Measurements from ENCODE around the gene KCNH5. TPM values are rescaled to one million over a fixed set of nuclear protein-coding genes. Genes with fewer than 3 reads are reported as not detected.
A peak's percentile ranks its signal among the peaks of the same experiment; 100 is the strongest.

KCNH5 gene, protein sequence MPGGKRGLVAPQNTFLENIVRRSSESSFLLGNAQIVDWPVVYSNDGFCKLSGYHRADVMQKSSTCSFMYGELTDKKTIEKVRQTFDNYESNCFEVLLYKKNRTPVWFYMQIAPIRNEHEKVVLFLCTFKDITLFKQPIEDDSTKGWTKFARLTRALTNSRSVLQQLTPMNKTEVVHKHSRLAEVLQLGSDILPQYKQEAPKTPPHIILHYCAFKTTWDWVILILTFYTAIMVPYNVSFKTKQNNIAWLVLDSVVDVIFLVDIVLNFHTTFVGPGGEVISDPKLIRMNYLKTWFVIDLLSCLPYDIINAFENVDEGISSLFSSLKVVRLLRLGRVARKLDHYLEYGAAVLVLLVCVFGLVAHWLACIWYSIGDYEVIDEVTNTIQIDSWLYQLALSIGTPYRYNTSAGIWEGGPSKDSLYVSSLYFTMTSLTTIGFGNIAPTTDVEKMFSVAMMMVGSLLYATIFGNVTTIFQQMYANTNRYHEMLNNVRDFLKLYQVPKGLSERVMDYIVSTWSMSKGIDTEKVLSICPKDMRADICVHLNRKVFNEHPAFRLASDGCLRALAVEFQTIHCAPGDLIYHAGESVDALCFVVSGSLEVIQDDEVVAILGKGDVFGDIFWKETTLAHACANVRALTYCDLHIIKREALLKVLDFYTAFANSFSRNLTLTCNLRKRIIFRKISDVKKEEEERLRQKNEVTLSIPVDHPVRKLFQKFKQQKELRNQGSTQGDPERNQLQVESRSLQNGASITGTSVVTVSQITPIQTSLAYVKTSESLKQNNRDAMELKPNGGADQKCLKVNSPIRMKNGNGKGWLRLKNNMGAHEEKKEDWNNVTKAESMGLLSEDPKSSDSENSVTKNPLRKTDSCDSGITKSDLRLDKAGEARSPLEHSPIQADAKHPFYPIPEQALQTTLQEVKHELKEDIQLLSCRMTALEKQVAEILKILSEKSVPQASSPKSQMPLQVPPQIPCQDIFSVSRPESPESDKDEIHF
- polyA plus RNA-seq (2013, experiment 1 of 2) = 0.39 TPM
- polyA plus RNA-seq (2013, experiment 2 of 2) = 0.38 TPM

DNA sequence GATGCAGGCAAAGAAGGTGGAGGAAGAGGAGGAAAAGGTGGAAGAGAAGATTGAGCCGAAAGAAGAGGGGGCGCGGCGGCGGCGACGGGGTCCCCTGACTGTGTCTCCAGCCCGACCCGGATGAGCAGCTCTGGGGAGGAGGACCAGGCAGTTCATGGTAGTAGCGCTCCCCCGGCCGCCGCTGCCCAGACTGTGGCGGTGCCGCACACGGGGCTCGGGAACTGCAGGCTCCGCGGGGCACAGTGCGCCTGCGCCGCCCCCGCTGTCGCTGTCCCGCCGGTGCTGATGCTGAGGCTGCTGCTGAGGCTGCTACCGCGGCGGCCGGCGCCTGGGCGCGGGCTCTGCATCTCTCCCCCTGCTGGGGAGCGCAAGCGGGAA is at the start of gene KCNH5:
KCNH5 (minus strand) TSS at position 225 of the 378 bp plus-strand sequence. CDS start 272 bp downstream, outside the sequence.
- H3K4ac ChIP-seq (ENCODE audit: low read depth, low read length) = no peak within 1 kb of the TSS
- peak within 1 kb of the TSS; percentile 69 for H3K9ac ChIP-seq (ENCODE audit: low read length)
- peak within 1 kb of the TSS; percentile 79 for H3K56ac ChIP-seq (ENCODE audit: low read length)
- H3K79me1 ChIP-seq (ENCODE audit: low read length) = no peaks in the 10 kb centered on the region
- H2BK120ac ChIP-seq (ENCODE audit: low read depth, low read length) = no peak within 1 kb of the TSS
- peak within 1 kb of the TSS; percentile 65 for H3K4me3 ChIP-seq (ENCODE audit: low read length)
- peak; percentile 85 for DNase-seq
- no peak within 1 kb of the TSS for H3K27ac ChIP-seq (ENCODE audit: low read depth, low read length)
- H2BK15ac ChIP-seq (replicated peaks; ENCODE audit: low read depth) = no peak within 1 kb of the TSS
- H2AK5ac ChIP-seq (ENCODE audit: low read length) = no peak within 1 kb of the TSS
- no CpG with 5 or more reads among the region's 35 CpGs for WGBS (ENCODE audit: extremely low coverage, insufficient coverage, low lambda C conversion rate)
- no peaks in the 10 kb centered on the region for H3K79me2 ChIP-seq (ENCODE audit: control insufficient read depth, insufficient read depth, low read length)
- H3K4me2 ChIP-seq (ENCODE audit: low read length) = peak within 1 kb of the TSS; percentile 70
- no peak within 1 kb of the TSS for H3K23ac ChIP-seq (ENCODE audit: low read length)
- peaks cover 3% of the 10 kb centered on the region for H3K27me3 ChIP-seq (ENCODE audit: insufficient read depth, low read length, poor library complexity)
- H4K8ac ChIP-seq (ENCODE audit: low read depth, low read length) = no peak within 1 kb of the TSS
- peaks cover 4% of the 10 kb centered on the region for H3K4me1 ChIP-seq (ENCODE audit: control insufficient read depth, low read depth, low read length)
- no peak within 1 kb of the TSS for H3K18ac ChIP-seq (ENCODE audit: low read length)
- no peak within 1 kb of the TSS for H2BK5ac ChIP-seq (ENCODE audit: low read length)
- no peak within 1 kb of the TSS for H4K5ac ChIP-seq (ENCODE audit: low read length)
- no peaks in the 10 kb centered on the region for H3K36me3 ChIP-seq (ENCODE audit: control insufficient read depth, insufficient read depth, low read length)

DNA sequence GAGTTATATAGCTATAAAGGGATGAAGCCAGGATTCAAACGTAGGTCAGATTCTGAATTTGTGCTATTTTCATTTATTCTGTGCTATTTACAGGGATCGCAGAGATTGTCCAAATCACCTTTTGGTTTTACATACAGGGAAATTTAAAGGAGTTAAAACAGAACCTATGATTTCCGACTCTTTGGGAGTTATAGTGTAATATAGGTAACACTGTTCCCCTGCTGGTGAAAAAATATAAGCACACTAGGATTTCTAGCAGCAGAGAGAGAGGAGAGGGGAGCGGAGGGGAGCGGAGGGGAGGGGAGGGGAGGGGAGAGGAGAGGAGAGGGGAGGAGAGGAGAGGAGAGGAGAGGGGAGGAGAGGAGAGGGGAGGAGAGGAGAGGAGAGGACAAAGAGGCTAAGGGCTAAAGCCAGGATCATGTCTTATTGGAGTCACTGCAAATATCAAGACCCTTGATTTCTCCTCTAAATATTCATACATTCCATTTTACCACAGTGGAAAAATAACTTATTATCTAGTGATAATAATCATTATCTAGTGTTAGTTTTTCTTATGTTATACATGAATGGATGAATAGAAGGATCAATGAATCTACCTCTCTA is 46.2 kb upstream of the KCNH5 start:
- DNase-seq = peak; percentile 34
- no peaks in the 10 kb centered on the region for H3K27me3 ChIP-seq (ENCODE audit: insufficient read depth, low read length, poor library complexity)
- no peak overlapping the region for H3K56ac ChIP-seq (ENCODE audit: low read length)
- H3K36me3 ChIP-seq (ENCODE audit: control insufficient read depth, insufficient read depth, low read length) = no peaks in the 10 kb centered on the region
- WGBS (ENCODE audit: extremely low coverage, insufficient coverage, low lambda C conversion rate) = no CpG with 5 or more reads among the region's 5 CpGs
- H4K8ac ChIP-seq (ENCODE audit: low read depth, low read length) = no peak overlapping the region
- H3K4me3 ChIP-seq (ENCODE audit: low read length) = no peak overlapping the region
- H2BK15ac ChIP-seq (replicated peaks; ENCODE audit: low read depth) = no peak overlapping the region
- H2AK5ac ChIP-seq (ENCODE audit: low read length) = no peak overlapping the region
- H3K4me2 ChIP-seq (ENCODE audit: low read length) = no peak overlapping the region
- no peak overlapping the region for H3K9ac ChIP-seq (ENCODE audit: low read length)
- H3K79me1 ChIP-seq (ENCODE audit: low read length) = no peaks in the 10 kb centered on the region
- H2BK120ac ChIP-seq (ENCODE audit: low read depth, low read length) = no peak overlapping the region
- no peaks in the 10 kb centered on the region for H3K79me2 ChIP-seq (ENCODE audit: control insufficient read depth, insufficient read depth, low read length)
- no peak overlapping the region for H3K18ac ChIP-seq (ENCODE audit: low read length)
- H3K23ac ChIP-seq (ENCODE audit: low read length) = no peak overlapping the region
- no peak overlapping the region for H2BK5ac ChIP-seq (ENCODE audit: low read length)
- H3K4me1 ChIP-seq (ENCODE audit: control insufficient read depth, low read depth, low read length) = no peaks in the 10 kb centered on the region
- H4K5ac ChIP-seq (ENCODE audit: low read length) = no peak overlapping the region
- H3K4ac ChIP-seq (ENCODE audit: low read depth, low read length) = no peak overlapping the region
- H3K27ac ChIP-seq (ENCODE audit: low read depth, low read length) = no peak overlapping the region

DNA sequence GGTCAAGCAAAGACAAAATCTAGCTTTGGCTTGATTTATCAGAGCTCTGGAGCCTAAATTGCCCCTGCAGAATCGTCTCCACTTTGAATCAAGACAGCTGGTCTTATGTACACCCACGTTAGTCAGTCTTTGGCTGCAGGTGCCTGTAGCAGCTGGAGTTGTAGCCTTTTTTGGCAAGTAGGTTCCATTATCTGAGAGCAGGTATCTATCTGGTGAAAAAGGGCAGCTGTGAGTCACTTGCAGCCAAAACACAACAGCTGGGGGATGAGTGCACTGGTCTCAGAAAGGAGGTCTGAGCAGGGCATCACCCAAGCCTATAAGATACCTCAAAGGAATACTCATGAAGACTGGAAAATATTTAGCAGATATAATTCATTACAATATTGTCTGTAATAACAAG is 43.6 kb upstream of the KCNH5 start:
- Histone ChIP-seq H3K79me1 (ENCODE audit: low read length) (no peaks in the 10 kb centered on the region), H3K23ac (ENCODE audit: low read length) (no peak overlapping the region), H2BK15ac (replicated peaks; ENCODE audit: low read depth) (no peak overlapping the region), H3K4ac (ENCODE audit: low read depth, low read length) (no peak overlapping the region), H2BK5ac (ENCODE audit: low read length) (no peak overlapping the region), H3K27ac (ENCODE audit: low read depth, low read length) (no peak overlapping the region), H3K18ac (ENCODE audit: low read length) (no peak overlapping the region), H4K8ac (ENCODE audit: low read depth, low read length) (no peak overlapping the region), H2BK120ac (ENCODE audit: low read depth, low read length) (no peak overlapping the region), H2AK5ac (ENCODE audit: low read length) (no peak overlapping the region), H3K4me1 (ENCODE audit: control insufficient read depth, low read depth, low read length) (no peaks in the 10 kb centered on the region), H3K36me3 (ENCODE audit: control insufficient read depth, insufficient read depth, low read length) (no peaks in the 10 kb centered on the region), H3K79me2 (ENCODE audit: control insufficient read depth, insufficient read depth, low read length) (no peaks in the 10 kb centered on the region), H4K5ac (ENCODE audit: low read length) (no peak overlapping the region), H3K56ac (ENCODE audit: low read length) (no peak overlapping the region), H3K4me2 (ENCODE audit: low read length) (no peak overlapping the region), H3K4me3 (ENCODE audit: low read length) (no peak overlapping the region), H3K9ac (ENCODE audit: low read length) (no peak overlapping the region), H3K27me3 (ENCODE audit: insufficient read depth, low read length, poor library complexity) (no peaks in the 10 kb centered on the region)
- no CpG with 5 or more reads among the region's 2 CpGs for WGBS (ENCODE audit: extremely low coverage, insufficient coverage, low lambda C conversion rate)
- DNase-seq = no peak

DNA sequence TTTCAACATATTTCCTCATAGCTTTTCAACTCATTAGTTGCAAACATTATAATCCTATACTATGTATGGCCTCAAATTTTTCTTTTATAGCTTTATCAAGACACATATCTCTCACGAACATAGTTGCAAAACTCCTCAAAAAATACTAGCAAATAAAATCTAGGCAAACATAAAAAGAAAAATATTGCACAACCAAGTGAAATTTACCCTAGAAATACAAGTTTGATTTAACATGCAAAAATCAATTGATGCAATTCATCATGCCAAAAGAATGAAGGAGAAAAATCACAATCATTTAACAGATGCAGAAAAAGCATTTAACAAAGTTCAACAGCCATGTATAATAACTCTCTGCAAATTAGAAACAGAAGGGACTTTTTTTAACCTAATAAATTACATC is 33.3 kb upstream of the KCNH5 start:
- no peaks in the 10 kb centered on the region for H3K36me3 ChIP-seq (ENCODE audit: control insufficient read depth, insufficient read depth, low read length)
- no peak overlapping the region for H3K18ac ChIP-seq (ENCODE audit: low read length)
- H3K27ac ChIP-seq (ENCODE audit: low read depth, low read length) = no peak overlapping the region
- no peak overlapping the region for H3K56ac ChIP-seq (ENCODE audit: low read length)
- H3K79me1 ChIP-seq (ENCODE audit: low read length) = no peaks in the 10 kb centered on the region
- no peak overlapping the region for H3K4ac ChIP-seq (ENCODE audit: low read depth, low read length)
- H3K23ac ChIP-seq (ENCODE audit: low read length) = no peak overlapping the region
- no CpG with 5 or more reads among the region's 1 CpG for WGBS (ENCODE audit: extremely low coverage, insufficient coverage, low lambda C conversion rate)
- DNase-seq = no peak
- no peaks in the 10 kb centered on the region for H3K27me3 ChIP-seq (ENCODE audit: insufficient read depth, low read length, poor library complexity)
- no peak overlapping the region for H2BK5ac ChIP-seq (ENCODE audit: low read length)
- no peak overlapping the region for H4K8ac ChIP-seq (ENCODE audit: low read depth, low read length)
- no peak overlapping the region for H3K9ac ChIP-seq (ENCODE audit: low read length)
- no peak overlapping the region for H4K5ac ChIP-seq (ENCODE audit: low read length)
- no peak overlapping the region for H3K4me3 ChIP-seq (ENCODE audit: low read length)
- no peaks in the 10 kb centered on the region for H3K4me1 ChIP-seq (ENCODE audit: control insufficient read depth, low read depth, low read length)
- no peak overlapping the region for H3K4me2 ChIP-seq (ENCODE audit: low read length)
- no peak overlapping the region for H2BK120ac ChIP-seq (ENCODE audit: low read depth, low read length)
- H3K79me2 ChIP-seq (ENCODE audit: control insufficient read depth, insufficient read depth, low read length) = no peaks in the 10 kb centered on the region
- H2AK5ac ChIP-seq (ENCODE audit: low read length) = no peak overlapping the region
- H2BK15ac ChIP-seq (replicated peaks; ENCODE audit: low read depth) = no peak overlapping the region

DNA sequence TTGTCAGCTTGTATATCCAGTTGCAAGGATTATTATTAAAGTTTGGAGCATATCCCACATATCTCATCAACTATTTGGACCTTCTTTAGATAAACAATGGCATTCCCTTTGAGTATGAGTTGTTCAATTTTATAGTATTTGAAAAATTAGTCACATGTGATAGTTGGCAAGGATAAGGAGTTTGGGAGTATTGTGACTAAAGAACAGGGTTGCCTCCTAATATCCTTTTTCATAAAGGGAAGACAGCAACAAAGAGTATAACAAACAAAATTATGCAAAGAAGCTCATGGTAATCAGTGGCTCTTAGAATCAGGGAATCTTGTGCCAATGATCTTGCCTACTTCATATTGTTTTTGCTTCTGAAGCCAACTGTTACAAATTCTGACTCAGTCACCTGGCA is 31.2 kb upstream of the KCNH5 start:
- Histone ChIP-seq H3K4me1 (ENCODE audit: control insufficient read depth, low read depth, low read length) (no peaks in the 10 kb centered on the region), H4K5ac (ENCODE audit: low read length) (no peak overlapping the region), H3K18ac (ENCODE audit: low read length) (no peak overlapping the region), H2BK5ac (ENCODE audit: low read length) (no peak overlapping the region), H3K9ac (ENCODE audit: low read length) (no peak overlapping the region), H3K27me3 (ENCODE audit: insufficient read depth, low read length, poor library complexity) (no peaks in the 10 kb centered on the region), H3K4ac (ENCODE audit: low read depth, low read length) (no peak overlapping the region), H2BK15ac (replicated peaks; ENCODE audit: low read depth) (no peak overlapping the region), H3K36me3 (ENCODE audit: control insufficient read depth, insufficient read depth, low read length) (no peaks in the 10 kb centered on the region), H3K4me2 (ENCODE audit: low read length) (no peak overlapping the region), H2BK120ac (ENCODE audit: low read depth, low read length) (no peak overlapping the region), H4K8ac (ENCODE audit: low read depth, low read length) (no peak overlapping the region), H3K23ac (ENCODE audit: low read length) (no peak overlapping the region), H3K79me2 (ENCODE audit: control insufficient read depth, insufficient read depth, low read length) (no peaks in the 10 kb centered on the region), H2AK5ac (ENCODE audit: low read length) (no peak overlapping the region), H3K4me3 (ENCODE audit: low read length) (no peak overlapping the region), H3K56ac (ENCODE audit: low read length) (no peak overlapping the region), H3K27ac (ENCODE audit: low read depth, low read length) (no peak overlapping the region), H3K79me1 (ENCODE audit: low read length) (no peaks in the 10 kb centered on the region)
- no peak for DNase-seq
